ENCODE results near the gene HAO1. TPM values are rescaled to one million over a fixed set of nuclear protein-coding genes. Genes with fewer than 3 reads are reported as not detected.

HAO1 gene
- total RNA-seq, 2 donors from 2014 or later, result not detected

GRCh38 chr20:7977709-7978108 lies 37.5 kb upstream of the HAO1 start:
- Histone ChIP-seq H3K9me3 (no peaks in the 10 kb centered on the region), H3K36me3 (peaks cover 25% of the 10 kb centered on the region), H3K4me3 (no peak overlapping the region), H3K27ac (no peak overlapping the region), H3K4me1 (no peaks in the 10 kb centered on the region), H3K27me3 (no peaks in the 10 kb centered on the region)
- no peak for DNase-seq (ENCODE audit: low spot score)
- TF ChIP-seq CTCF (IDR thresholded peaks at IDR 0.05), result no peak

GRCh38 chr20:7975851-7976414 lies 35.7 kb upstream of the HAO1 start:
- Histone ChIP-seq H3K4me3 (no peak overlapping the region), H3K27me3 (no peaks in the 10 kb centered on the region), H3K9me3 (no peaks in the 10 kb centered on the region), H3K27ac (no peak overlapping the region), H3K4me1 (no peaks in the 10 kb centered on the region), H3K36me3 (peaks cover 7% of the 10 kb centered on the region)
- no peak for TF ChIP-seq CTCF (IDR thresholded peaks at IDR 0.05)
- no peak for DNase-seq (ENCODE audit: low spot score)

- no peak overlapping the region for H3K27ac ChIP-seq
- no peaks in the 10 kb centered on the region for H3K4me1 ChIP-seq
- no peak overlapping the region for H3K4me3 ChIP-seq
- H3K27me3 ChIP-seq, result no peaks in the 10 kb centered on the region
- no peak for DNase-seq (ENCODE audit: low spot score)
- no peaks in the 10 kb centered on the region for H3K9me3 ChIP-seq
- no peaks in the 10 kb centered on the region for H3K36me3 ChIP-seq
- no peak for TF ChIP-seq CTCF (IDR thresholded peaks at IDR 0.05)
Observed at GRCh38 chr20:7974785-7975435, 34.7 kb upstream of the HAO1 start.

- no peaks in the 10 kb centered on the region for H3K27me3 ChIP-seq
- no peaks in the 10 kb centered on the region for H3K4me1 ChIP-seq
- no peak overlapping the region for H3K4me3 ChIP-seq
- TF ChIP-seq CTCF (IDR thresholded peaks at IDR 0.05), result no peak
- DNase-seq (ENCODE audit: low spot score), result no peak
- H3K27ac ChIP-seq, result no peak overlapping the region
- no peaks in the 10 kb centered on the region for H3K36me3 ChIP-seq
- no peaks in the 10 kb centered on the region for H3K9me3 ChIP-seq
Observed at GRCh38 chr20:7971536-7972280, 31.4 kb upstream of the HAO1 start.

- Histone ChIP-seq H3K4me1 (no peaks in the 10 kb centered on the region), H3K27me3 (no peaks in the 10 kb centered on the region), H3K27ac (no peak overlapping the region), H3K36me3 (no peaks in the 10 kb centered on the region), H3K9me3 (no peaks in the 10 kb centered on the region), H3K4me3 (no peak overlapping the region)
- no peak for DNase-seq (ENCODE audit: low spot score)
- no peak for TF ChIP-seq CTCF (IDR thresholded peaks at IDR 0.05)
Observed at GRCh38 chr20:7967199-7967844, 27.1 kb upstream of the HAO1 start.
